Endothelial cell (in vitro differentiated cells): ENCODE results near the gene FGF14. TPM values are rescaled to one million over a fixed set of nuclear protein-coding genes. Genes with fewer than 3 reads are reported as not detected.

Experiments used
- DNase-seq: peaks from one replicate; pipeline ENCODE4 v3.0.0; 2021; ENCODE audit warnings: low spot score
- H3K27ac Mint-ChIP-seq: one replicate; pipeline ENCODE4 v1.8.0; 2021; ENCODE audit warnings: mixed read lengths, inconsistent platforms; ENCODE audit not compliant: unreplicated experiment
- H3K27me3 Mint-ChIP-seq: one replicate; pipeline ENCODE4 v1.8.0; 2021; ENCODE audit warnings: mild to moderate bottlenecking, moderate library complexity, mixed read lengths, inconsistent platforms; ENCODE audit not compliant: unreplicated experiment
- H3K36me3 Mint-ChIP-seq: one replicate; pipeline ENCODE4 v1.8.0; 2021; ENCODE audit warnings: mild to moderate bottlenecking, low read depth, mixed read lengths, inconsistent platforms; ENCODE audit not compliant: unreplicated experiment
- H3K4me1 Mint-ChIP-seq: one replicate; pipeline ENCODE4 v1.8.0; 2021; ENCODE audit warnings: mild to moderate bottlenecking, mixed read lengths, inconsistent platforms; ENCODE audit not compliant: unreplicated experiment
- H3K4me3 Mint-ChIP-seq: one replicate; pipeline ENCODE4 v1.8.0; 2021; ENCODE audit warnings: mild to moderate bottlenecking, mixed read lengths, inconsistent platforms; ENCODE audit not compliant: unreplicated experiment
- H3K9me3 Mint-ChIP-seq: one replicate; pipeline ENCODE4 v1.8.0; 2021; ENCODE audit warnings: mixed read lengths, inconsistent platforms; ENCODE audit not compliant: unreplicated experiment
- total RNA-seq: library from RNA; stranded (reverse); fragmentation: NEBNext Ultra II Directional; extraction: Animal tissue kit (Norgen Biotek cat#: 25700); gene quantifications from one replicate; pipeline ENCODE4 v1.2.1, GENCODE V29; 2021; ENCODE audit not compliant: unreplicated experiment
- TF ChIP-seq, protein P1 (sequence below): fragments of 200-600 bp; sonication (generic); IDR thresholded peaks from one replicate; pipeline ENCODE4 v1.5.0; 2021; ENCODE audit warnings: antibody characterized with exemption; ENCODE audit not compliant: unreplicated experiment

The FGF14 gene
- total RNA-seq, 1 donor from 2014 or later, result 0.13 TPM

DNA sequence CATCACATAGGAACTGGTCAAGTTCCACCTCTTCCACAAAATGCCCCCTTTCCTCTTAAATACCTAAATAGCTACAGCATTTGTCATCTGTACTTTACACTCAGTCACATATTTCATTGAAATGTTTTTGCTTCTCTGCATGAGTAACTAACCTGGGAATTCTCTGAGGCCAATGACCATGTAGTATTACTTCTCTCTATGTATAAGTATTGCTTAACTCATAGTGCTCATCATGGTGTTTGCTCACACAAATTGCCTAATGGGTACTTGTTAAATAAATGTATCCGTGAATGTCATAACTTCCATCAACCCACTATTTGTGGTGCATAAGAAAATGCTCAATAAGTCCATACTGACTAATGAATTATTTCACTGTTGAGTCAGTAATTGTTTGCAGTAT, 115.5 kb downstream of the FGF14 start:
- no peak overlapping the region for H3K27ac Mint-ChIP-seq

GRCh38 chr13:102280366-102280765, 121.5 kb downstream of the FGF14 start:
- TF ChIP-seq, protein P1, sequence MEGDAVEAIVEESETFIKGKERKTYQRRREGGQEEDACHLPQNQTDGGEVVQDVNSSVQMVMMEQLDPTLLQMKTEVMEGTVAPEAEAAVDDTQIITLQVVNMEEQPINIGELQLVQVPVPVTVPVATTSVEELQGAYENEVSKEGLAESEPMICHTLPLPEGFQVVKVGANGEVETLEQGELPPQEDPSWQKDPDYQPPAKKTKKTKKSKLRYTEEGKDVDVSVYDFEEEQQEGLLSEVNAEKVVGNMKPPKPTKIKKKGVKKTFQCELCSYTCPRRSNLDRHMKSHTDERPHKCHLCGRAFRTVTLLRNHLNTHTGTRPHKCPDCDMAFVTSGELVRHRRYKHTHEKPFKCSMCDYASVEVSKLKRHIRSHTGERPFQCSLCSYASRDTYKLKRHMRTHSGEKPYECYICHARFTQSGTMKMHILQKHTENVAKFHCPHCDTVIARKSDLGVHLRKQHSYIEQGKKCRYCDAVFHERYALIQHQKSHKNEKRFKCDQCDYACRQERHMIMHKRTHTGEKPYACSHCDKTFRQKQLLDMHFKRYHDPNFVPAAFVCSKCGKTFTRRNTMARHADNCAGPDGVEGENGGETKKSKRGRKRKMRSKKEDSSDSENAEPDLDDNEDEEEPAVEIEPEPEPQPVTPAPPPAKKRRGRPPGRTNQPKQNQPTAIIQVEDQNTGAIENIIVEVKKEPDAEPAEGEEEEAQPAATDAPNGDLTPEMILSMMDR, result no peak
- no peaks in the 10 kb centered on the region for H3K9me3 Mint-ChIP-seq
- H3K36me3 Mint-ChIP-seq, result no peaks in the 10 kb centered on the region
- H3K4me1 Mint-ChIP-seq, result no peaks in the 10 kb centered on the region
- no peak overlapping the region for H3K4me3 Mint-ChIP-seq
- no peak for DNase-seq
- peaks cover 2% of the 10 kb centered on the region for H3K27me3 Mint-ChIP-seq
- no peak overlapping the region for H3K27ac Mint-ChIP-seq

More for the DNA sequence above, 115.5 kb downstream of the FGF14 start:
- H3K27me3 Mint-ChIP-seq, result no peaks in the 10 kb centered on the region
- H3K4me3 Mint-ChIP-seq, result no peak overlapping the region
- no peaks in the 10 kb centered on the region for H3K9me3 Mint-ChIP-seq
- no peaks in the 10 kb centered on the region for H3K36me3 Mint-ChIP-seq
- no peak for DNase-seq
- H3K4me1 Mint-ChIP-seq, result no peaks in the 10 kb centered on the region
- TF ChIP-seq, protein P1, result no peak

DNA sequence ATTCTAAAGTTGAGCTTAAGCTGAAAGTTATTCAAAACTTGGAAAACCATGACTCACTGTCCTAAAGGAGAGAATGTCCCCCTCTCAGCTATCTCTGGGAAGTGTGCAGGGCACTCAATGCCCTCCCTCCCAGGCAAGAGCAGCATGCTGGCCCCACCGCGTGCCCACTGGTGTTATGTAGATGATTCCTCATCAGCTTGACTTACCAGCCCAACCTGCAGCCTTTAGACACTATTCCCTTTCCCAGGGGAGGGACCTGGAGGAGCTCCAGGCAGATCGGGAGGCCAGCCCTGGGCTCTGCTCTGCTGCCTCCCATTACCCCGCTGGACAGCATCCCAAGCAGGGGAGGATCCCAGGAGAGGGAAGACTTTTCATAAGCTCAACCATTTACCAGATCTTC, 124.6 kb downstream of the FGF14 start:
- no peaks in the 10 kb centered on the region for H3K4me1 Mint-ChIP-seq
- no peak overlapping the region for H3K27ac Mint-ChIP-seq
- DNase-seq, result no peak
- peaks cover 2% of the 10 kb centered on the region for H3K27me3 Mint-ChIP-seq
- TF ChIP-seq, protein P1, result no peak
- no peak overlapping the region for H3K4me3 Mint-ChIP-seq
- H3K36me3 Mint-ChIP-seq, result no peaks in the 10 kb centered on the region
- H3K9me3 Mint-ChIP-seq, result no peaks in the 10 kb centered on the region

- H3K27me3 Mint-ChIP-seq, result peaks cover 2% of the 10 kb centered on the region
- H3K4me3 Mint-ChIP-seq, result no peak overlapping the region
- TF ChIP-seq, protein P1, result no peak
- DNase-seq, result no peak
- H3K4me1 Mint-ChIP-seq, result no peaks in the 10 kb centered on the region
- H3K36me3 Mint-ChIP-seq, result no peaks in the 10 kb centered on the region
- no peaks in the 10 kb centered on the region for H3K9me3 Mint-ChIP-seq
- H3K27ac Mint-ChIP-seq, result no peak overlapping the region
Observed at GRCh38 chr13:102276404-102276803, 125.4 kb downstream of the FGF14 start.

- Mint-ChIP-seq H3K27ac (no peak overlapping the region), H3K4me3 (no peak overlapping the region), H3K9me3 (no peaks in the 10 kb centered on the region), H3K27me3 (peaks cover 2% of the 10 kb centered on the region), H3K36me3 (no peaks in the 10 kb centered on the region), H3K4me1 (no peaks in the 10 kb centered on the region)
- DNase-seq, result no peak
- TF ChIP-seq, protein P1, result no peak
Observed at GRCh38 chr13:102275969-102276368, 125.9 kb downstream of the FGF14 start.
